A172 (cell line): Measurements from ENCODE around the gene SCGB2A2. TPM values are rescaled to one million over a fixed set of nuclear protein-coding genes. Genes with fewer than 3 reads are reported as not detected.

ENCODE experiments used
- DNase-seq: peaks from one replicate; pipeline ENCODE4 v3.0.0-alpha.2; 2015; ENCODE audit warnings: low spot score
- total RNA-seq: library from RNA; depleted of rRNA; stranded (reverse); fragments of >200 nt; shearing (Covaris generic); gene quantifications from 2 replicates; pipeline ENCODE4 v1.2.3, GENCODE V29; 2014; rRNA removed

SCGB2A2 gene
- total RNA-seq, 1 experiment from 2014 or later = not detected

DNA sequence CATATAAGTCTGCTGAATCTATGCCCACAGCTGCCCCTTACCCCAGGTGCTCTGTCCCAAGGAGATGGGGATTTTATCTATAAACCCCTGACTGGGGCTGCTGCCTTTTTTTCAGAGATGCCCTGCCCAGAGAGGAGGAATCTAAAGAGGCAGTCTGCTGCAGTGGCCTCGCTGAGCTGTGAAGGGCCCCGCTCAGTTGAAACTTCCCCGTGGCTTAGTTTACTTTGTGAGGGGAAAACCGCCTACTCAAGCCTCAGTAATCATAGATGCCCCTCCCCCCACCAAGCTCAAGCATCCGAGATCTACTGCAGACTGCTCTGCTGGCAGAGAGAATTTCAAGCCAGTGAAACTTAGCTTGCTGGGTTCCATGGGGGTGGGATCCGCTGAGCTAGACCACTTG, 36.3 kb downstream of the SCGB2A2 start:
- DNase-seq = no peak

GRCh38 chr11:62307950-62308349, 38.0 kb downstream of the SCGB2A2 start:
- DNase-seq = no peak

GRCh38 chr11:62309991-62310390, 40.0 kb downstream of the SCGB2A2 start:
- no peak for DNase-seq

GRCh38 chr11:62315431-62315830, 45.5 kb downstream of the SCGB2A2 start:
- no peak for DNase-seq

DNA sequence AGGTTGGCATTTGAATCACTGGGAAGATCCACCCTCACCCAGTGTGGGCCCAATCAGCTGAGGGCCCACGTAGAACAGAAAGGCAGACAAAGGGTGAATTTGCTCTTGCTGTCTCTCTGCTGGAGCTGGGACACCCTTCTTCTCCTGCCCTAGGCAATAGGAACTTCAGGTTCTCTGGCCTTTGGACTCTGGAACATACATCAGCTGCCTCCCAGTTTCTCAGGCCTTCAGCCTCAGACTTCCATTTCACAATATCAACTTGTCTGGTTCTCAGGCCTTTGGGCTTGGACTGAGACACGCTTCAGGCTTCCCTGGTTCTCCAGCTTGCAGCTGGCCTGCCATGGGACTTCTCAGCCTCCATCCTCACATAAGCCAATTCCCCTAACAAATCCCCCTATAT, 52.6 kb downstream of the SCGB2A2 start:
- no peak for DNase-seq

Other genes starting within 250 kb of the SCGB2A2 start
- gene INCENP, start 146.1 kb upstream of the SCGB2A2 start, total RNA-seq = 52.5 and 66.1 TPM in 2 replicates
- not detected in 2 replicates for gene SCGB1D1, start 79.9 kb upstream of the SCGB2A2 start, total RNA-seq
- not detected in 2 replicates for gene SCGB2A1, start 61.5 kb upstream of the SCGB2A2 start, total RNA-seq
- not detected in 2 replicates for gene SCGB1D2, start 27.9 kb upstream of the SCGB2A2 start, total RNA-seq
- gene SCGB1D4, start 28.9 kb downstream of the SCGB2A2 start, total RNA-seq = not detected in 2 replicates
- gene ASRGL1, start 67.3 kb downstream of the SCGB2A2 start, total RNA-seq = 19.9 and 26.5 TPM in 2 replicates
- not detected in 2 replicates for gene SCGB1A1, start 148.9 kb downstream of the SCGB2A2 start, total RNA-seq